ENCODE results near the gene NAGK.
A peak's percentile ranks its signal among the peaks of the same experiment; 100 is the strongest.
"Not testable (repeated sequence)": the region's sequence is repeated elsewhere in the genome, so short reads cannot be mapped to it uniquely, and the experiment has no call there.

NAGK gene

GRCh38 chr2:71068218-71069035, at the start of gene NAGK:
Gene NAGK, plus strand, starts transcription at chr2:71068648. Its CDS starts 36 bp downstream, at chr2:71068684.
- peak; percentile 99 for DNase-seq (ENCODE audit: low spot score)

- DNase-seq (ENCODE audit: low spot score), result not testable (repeated sequence)
Observed at GRCh38 chr2:71019989-71020388, 48.5 kb upstream of the NAGK start.

GRCh38 chr2:71021394-71021793, 47.1 kb upstream of the NAGK start:
- not testable (repeated sequence) for DNase-seq (ENCODE audit: low spot score)

GRCh38 chr2:71023553-71024243, 44.8 kb upstream of the NAGK start:
- DNase-seq (ENCODE audit: low spot score), result not testable (repeated sequence)

DNA sequence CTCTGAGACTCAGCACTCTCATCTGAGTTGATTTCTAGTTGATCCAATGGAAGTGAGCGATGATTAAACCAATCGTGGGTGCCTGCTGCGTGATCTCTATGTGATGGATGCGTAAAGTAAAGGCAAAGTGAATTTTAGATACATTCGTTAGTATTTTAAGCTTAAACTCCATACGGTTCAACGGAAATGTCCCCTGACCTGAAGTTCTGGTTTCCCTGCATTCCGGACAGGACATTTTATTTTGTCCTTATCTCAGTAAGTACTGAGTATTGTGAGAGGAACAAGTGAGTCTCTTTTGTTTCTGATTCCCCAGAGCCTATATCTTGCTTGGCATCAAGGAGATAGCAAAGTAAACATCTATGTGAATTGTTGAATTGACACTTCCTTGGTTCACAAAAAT, 32.2 kb upstream of the NAGK start:
- not testable (repeated sequence) for DNase-seq (ENCODE audit: low spot score)

GRCh38 chr2:71042287-71042686, 26.2 kb upstream of the NAGK start:
- DNase-seq (ENCODE audit: low spot score), result no peak

GRCh38 chr2:71043531-71044407, 24.7 kb upstream of the NAGK start:
- no peak for DNase-seq (ENCODE audit: low spot score)

GRCh38 chr2:71045151-71045550, 23.3 kb upstream of the NAGK start:
- DNase-seq (ENCODE audit: low spot score), result no peak

GRCh38 chr2:71045865-71046548, 22.4 kb upstream of the NAGK start:
- no peak for DNase-seq (ENCODE audit: low spot score)

DNA sequence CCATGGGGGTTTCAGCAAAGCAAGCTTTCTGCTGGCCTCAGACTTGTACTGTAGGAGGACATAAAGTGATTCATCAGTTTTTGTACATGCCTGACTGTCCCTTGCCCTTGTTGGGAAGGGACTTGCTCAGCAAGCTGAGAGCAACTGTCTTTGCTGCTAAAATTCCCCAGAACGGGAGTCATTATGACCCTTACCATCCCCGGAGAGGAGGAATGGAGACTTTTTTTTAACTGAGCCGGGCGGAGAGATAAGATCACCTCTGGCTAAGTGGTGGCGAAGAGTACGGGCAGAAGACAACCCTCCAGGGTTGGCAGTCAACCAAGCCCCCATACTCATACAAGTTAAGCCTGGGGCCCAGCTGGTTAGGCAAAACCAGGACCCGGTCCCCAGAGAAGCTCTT, 20.4 kb upstream of the NAGK start:
- DNase-seq (ENCODE audit: low spot score), result no peak

GRCh38 chr2:71049704-71050360, 18.6 kb upstream of the NAGK start:
- not testable (repeated sequence) for DNase-seq (ENCODE audit: low spot score)

- DNase-seq (ENCODE audit: low spot score), result not testable (repeated sequence)
Observed at GRCh38 chr2:71055206-71055740, 13.2 kb upstream of the NAGK start.

- DNase-seq (ENCODE audit: low spot score), result no peak
Observed at GRCh38 chr2:71060211-71060610, 8.2 kb upstream of the NAGK start.

GRCh38 chr2:71060871-71061270, 7.6 kb upstream of the NAGK start:
- DNase-seq (ENCODE audit: low spot score), result no peak

GRCh38 chr2:71063216-71063615, 5.2 kb upstream of the NAGK start:
- no peak for DNase-seq (ENCODE audit: low spot score)

DNA sequence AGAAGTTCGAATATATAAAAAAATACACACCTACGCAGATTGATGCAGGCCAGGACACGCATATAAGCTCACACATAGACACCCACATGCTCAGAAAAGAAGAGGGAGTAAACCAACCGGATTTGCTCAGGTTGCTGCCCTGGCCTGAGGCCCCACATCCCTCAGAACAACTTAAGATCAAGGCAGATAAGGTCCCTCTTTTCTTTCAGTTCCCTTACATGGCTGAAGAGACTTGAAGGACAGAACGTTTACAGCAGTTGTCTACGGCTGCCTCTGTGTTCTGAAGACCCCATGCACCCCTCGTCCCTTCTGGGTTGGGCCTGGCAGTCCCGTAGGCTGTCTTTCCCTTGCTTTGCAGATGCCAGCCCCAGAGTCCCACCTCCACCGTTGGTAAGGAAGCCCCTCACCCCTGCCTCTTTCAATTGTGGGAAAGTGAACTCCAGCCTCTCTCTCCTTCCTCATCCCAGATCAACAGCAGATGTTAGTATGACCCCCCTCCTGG, 4.3 kb upstream of the NAGK start:
- DNase-seq (ENCODE audit: low spot score), result no peak

GRCh38 chr2:71064754-71065621, 3.5 kb upstream of the NAGK start:
- no peak for DNase-seq (ENCODE audit: low spot score)

GRCh38 chr2:71066856-71067255, 1.6 kb upstream of the NAGK start:
- DNase-seq (ENCODE audit: low spot score), result no peak

DNA sequence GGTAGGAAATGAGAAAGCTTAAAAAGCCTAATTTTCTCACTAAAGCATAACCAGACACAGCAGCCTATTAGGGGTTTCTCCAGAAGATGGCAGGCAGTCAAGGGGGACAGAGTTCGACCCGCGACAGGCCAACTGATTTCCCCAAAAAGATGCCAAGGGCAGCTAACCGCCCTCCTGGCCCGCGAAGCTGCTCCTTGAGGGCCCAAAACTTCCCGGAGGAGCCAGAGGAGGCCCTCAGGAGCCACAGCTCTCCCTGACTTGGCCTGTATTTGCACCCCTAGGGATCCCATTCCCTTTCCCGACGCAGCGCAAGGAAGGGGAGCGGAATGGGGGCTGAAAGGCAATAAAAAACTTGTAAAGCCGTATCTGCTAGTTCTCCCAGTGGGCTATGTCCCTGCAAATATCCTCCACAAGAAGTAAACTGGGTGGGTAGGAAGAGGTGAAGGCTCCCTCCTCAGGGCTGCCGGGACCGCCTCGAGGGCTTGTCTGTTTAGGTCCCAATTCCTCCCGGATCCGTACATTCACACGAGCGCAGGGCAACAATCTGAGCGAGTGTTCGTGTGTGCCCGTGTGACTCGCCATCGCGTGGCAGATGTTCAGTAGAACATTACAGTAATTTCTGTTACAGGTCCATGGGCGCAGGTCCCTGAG, 756 bp upstream of the NAGK start:
- peak; percentile 24 for DNase-seq (ENCODE audit: low spot score)
